ENCODE results near the gene EIF1.

The EIF1 gene

DNA sequence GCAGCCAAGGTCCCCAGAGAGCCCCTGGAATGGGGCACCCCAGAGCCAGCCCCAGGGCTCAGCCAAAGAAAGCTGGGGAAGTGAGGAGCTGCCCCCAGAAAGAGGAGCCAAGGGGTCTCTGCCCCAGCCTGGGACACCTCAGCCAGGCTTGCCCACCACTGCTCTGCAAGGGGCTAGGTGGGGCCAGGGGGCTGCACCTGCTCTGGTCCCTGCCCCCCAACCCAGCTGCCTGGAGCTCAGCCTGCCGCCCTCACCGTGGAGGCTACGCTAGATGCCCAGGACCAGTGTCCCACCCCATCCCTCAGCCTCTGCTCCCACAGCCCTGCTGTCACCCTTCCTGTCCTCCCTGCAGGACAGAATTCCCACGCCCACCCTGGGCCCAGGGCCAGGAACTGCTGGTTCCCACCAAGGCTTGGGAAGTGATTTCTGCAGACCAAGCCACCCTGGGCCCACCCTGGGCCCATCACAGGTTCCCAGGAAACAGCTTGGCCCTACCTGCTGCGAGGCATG, 36.2 kb upstream of the EIF1 start:
- no peaks in the 10 kb centered on the region for H3K36me3 Mint-ChIP-seq (ENCODE audit: low read depth)
- peaks cover 8% of the 10 kb centered on the region for H3K4me1 Mint-ChIP-seq
- H3K9me3 Mint-ChIP-seq: no peaks in the 10 kb centered on the region
- H3K4me3 Mint-ChIP-seq: no peak overlapping the region
- peaks cover 2% of the 10 kb centered on the region for H3K27me3 Mint-ChIP-seq
- H3K27ac Mint-ChIP-seq: no peak overlapping the region
- DNase-seq (no peak), ATAC-seq (no peak)

GRCh38 chr17:41653421-41653820, 35.3 kb upstream of the EIF1 start:
- peaks cover 3% of the 10 kb centered on the region for H3K4me1 Mint-ChIP-seq
- H3K9me3 Mint-ChIP-seq: no peaks in the 10 kb centered on the region
- peaks cover 2% of the 10 kb centered on the region for H3K27me3 Mint-ChIP-seq
- no peaks in the 10 kb centered on the region for H3K36me3 Mint-ChIP-seq (ENCODE audit: low read depth)
- no peak for DNase-seq
- H3K27ac Mint-ChIP-seq: no peak overlapping the region
- no peak for ATAC-seq
- H3K4me3 Mint-ChIP-seq: no peak overlapping the region

GRCh38 chr17:41653892-41654677, 34.6 kb upstream of the EIF1 start:
- DNase-seq: no peak

DNA sequence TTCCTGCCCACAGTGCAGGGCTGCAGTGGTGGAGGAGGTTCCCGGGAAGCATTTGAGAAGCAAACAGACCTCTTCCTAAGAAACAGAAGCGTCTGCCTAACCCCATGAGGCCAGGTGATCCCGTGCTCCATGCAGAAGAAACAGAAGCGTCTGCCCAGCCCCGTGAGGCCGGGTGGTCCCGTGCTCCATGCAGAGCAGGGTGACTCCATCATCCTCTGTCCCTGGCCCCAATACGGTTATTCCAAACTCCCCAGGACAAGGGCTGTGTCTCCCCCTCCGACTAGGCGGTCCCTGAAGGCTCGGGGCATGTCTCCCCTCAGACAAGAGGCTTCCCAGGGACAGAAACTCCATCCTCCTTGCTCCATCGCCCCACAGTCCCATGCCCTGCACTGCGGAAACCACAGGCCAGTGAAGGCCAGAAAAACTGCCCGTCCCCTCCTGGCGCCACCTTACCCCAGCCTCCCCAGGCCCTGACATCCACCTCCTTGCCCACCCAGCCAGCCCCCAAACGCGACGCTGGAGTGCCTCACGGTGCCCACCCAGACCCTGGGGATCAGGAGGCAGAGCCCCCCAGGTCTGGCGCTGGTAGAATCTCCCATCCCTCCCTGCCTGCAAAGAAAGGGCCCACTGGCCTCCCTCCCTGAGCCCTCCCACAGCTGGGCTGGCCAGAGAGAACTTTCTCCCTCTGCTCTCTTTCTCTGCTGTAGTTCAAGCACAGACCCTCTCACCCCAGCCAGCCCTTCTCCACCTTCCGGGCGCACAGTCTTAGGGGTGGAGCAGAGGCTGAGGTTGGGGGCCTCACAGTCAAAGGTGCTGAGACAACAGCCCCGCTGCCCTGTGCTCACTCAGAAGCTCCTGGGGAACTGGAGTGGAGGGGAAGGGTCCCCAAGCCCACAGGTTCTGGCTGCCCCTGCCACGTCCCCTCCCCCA, 33.7 kb upstream of the EIF1 start:
- no peaks in the 10 kb centered on the region for H3K9me3 Mint-ChIP-seq
- H3K4me3 Mint-ChIP-seq: no peak overlapping the region
- no peaks in the 10 kb centered on the region for H3K4me1 Mint-ChIP-seq
- DNase-seq (no peak), ATAC-seq (no peak)
- H3K36me3 Mint-ChIP-seq (ENCODE audit: low read depth): no peaks in the 10 kb centered on the region
- H3K27ac Mint-ChIP-seq: no peak overlapping the region
- H3K27me3 Mint-ChIP-seq: no peaks in the 10 kb centered on the region

More at GRCh38 chr17:41653892-41654677, 34.6 kb upstream of the EIF1 start:
- Mint-ChIP-seq H3K4me1 (no peaks in the 10 kb centered on the region), H3K4me3 (no peak overlapping the region), H3K36me3 (ENCODE audit: low read depth) (no peaks in the 10 kb centered on the region), H3K27me3 (no peaks in the 10 kb centered on the region), H3K9me3 (no peaks in the 10 kb centered on the region), H3K27ac (no peak overlapping the region)
- no peak for ATAC-seq

DNA sequence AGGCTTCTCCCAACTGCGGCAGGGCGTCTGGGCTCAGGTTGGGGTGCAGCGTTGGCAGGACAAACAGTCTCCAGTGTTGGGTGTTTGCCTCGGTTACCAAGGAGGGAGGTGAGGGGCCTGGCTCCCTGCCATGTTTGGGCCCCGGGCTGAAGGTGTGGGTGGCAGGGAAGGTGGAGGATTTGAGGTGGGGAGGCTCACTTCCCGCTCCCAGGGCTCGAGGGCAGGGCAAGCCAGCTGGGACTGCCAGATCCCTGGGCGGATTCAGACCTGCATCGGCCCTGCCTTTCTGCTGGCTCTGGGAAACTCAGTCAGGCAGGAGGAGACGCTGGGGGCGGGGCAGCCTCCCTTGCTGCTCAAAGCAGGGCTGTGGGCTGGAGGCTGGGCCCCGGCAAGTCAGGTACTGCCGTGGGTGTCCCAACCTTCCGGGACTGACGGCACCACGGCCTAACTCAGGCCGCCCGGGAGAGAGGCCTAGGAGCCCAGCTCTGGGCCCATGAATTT, 33.0 kb upstream of the EIF1 start:
- ATAC-seq: no peak
- H3K9me3 Mint-ChIP-seq: no peaks in the 10 kb centered on the region
- no peaks in the 10 kb centered on the region for H3K4me1 Mint-ChIP-seq
- no peak overlapping the region for H3K27ac Mint-ChIP-seq
- no peak for DNase-seq
- no peaks in the 10 kb centered on the region for H3K36me3 Mint-ChIP-seq (ENCODE audit: low read depth)
- H3K4me3 Mint-ChIP-seq: no peak overlapping the region
- no peaks in the 10 kb centered on the region for H3K27me3 Mint-ChIP-seq

- no peak overlapping the region for H3K4me3 Mint-ChIP-seq
- H3K27ac Mint-ChIP-seq: no peak overlapping the region
- ATAC-seq (no peak), DNase-seq (no peak)
- H3K9me3 Mint-ChIP-seq: no peaks in the 10 kb centered on the region
- no peaks in the 10 kb centered on the region for H3K4me1 Mint-ChIP-seq
- H3K27me3 Mint-ChIP-seq: no peaks in the 10 kb centered on the region
- H3K36me3 Mint-ChIP-seq (ENCODE audit: low read depth): no peaks in the 10 kb centered on the region
These were observed 32.2 kb upstream of the EIF1 start for GRCh38 chr17:41656249-41657023.

GRCh38 chr17:41657176-41657754, 31.4 kb upstream of the EIF1 start:
- H3K27me3 Mint-ChIP-seq: no peaks in the 10 kb centered on the region
- no peaks in the 10 kb centered on the region for H3K9me3 Mint-ChIP-seq
- no peaks in the 10 kb centered on the region for H3K36me3 Mint-ChIP-seq (ENCODE audit: low read depth)
- DNase-seq (no peak), ATAC-seq (no peak)
- H3K27ac Mint-ChIP-seq: no peak overlapping the region
- no peak overlapping the region for H3K4me3 Mint-ChIP-seq
- H3K4me1 Mint-ChIP-seq: no peaks in the 10 kb centered on the region

DNA sequence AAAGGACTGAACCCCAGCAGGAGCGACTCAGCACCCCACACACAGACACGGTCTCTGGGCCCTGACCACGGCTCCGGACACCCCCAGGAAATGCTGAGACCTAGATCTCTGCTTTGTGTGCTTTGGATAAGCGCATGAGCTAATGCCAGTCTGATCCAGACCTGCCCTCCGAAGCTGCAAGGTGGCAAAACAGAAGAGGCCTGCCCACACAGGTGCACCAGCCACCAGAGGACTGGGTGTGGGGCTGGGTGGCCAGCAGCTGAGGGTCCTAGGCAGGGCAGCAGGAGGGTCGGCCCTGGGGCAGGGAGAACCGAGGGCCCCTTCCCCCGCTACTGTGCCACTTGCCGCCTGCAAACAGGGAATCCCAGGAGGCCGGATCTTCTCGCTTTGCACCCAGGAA, 30.7 kb upstream of the EIF1 start:
- no peaks in the 10 kb centered on the region for H3K4me1 Mint-ChIP-seq
- H3K4me3 Mint-ChIP-seq: no peak overlapping the region
- ATAC-seq (no peak), DNase-seq (no peak)
- H3K36me3 Mint-ChIP-seq (ENCODE audit: low read depth): no peaks in the 10 kb centered on the region
- H3K9me3 Mint-ChIP-seq: no peaks in the 10 kb centered on the region
- H3K27ac Mint-ChIP-seq: no peak overlapping the region
- H3K27me3 Mint-ChIP-seq: no peaks in the 10 kb centered on the region

DNA sequence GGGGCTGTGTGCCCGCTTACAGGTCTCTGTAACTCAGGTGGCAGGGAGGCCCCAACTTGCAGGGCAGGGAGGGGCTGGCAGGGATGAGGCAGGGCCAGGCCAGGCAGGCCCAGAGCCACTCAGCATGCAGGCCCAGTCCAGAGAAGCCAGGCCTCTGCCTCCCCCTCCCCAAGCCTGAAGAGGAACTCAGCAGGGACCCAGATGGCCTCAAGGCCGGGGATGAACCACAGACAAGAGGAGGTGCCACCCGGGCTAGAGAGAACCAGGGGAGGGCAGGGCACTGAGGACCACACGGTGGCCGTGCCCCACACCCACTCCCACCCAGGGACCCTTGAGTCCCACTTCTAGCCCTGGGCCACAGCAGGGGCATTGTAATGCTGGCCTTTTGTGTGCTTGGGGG, 29.8 kb upstream of the EIF1 start:
- no peak overlapping the region for H3K27ac Mint-ChIP-seq
- peaks cover 2% of the 10 kb centered on the region for H3K27me3 Mint-ChIP-seq
- ATAC-seq: no peak

DNA sequence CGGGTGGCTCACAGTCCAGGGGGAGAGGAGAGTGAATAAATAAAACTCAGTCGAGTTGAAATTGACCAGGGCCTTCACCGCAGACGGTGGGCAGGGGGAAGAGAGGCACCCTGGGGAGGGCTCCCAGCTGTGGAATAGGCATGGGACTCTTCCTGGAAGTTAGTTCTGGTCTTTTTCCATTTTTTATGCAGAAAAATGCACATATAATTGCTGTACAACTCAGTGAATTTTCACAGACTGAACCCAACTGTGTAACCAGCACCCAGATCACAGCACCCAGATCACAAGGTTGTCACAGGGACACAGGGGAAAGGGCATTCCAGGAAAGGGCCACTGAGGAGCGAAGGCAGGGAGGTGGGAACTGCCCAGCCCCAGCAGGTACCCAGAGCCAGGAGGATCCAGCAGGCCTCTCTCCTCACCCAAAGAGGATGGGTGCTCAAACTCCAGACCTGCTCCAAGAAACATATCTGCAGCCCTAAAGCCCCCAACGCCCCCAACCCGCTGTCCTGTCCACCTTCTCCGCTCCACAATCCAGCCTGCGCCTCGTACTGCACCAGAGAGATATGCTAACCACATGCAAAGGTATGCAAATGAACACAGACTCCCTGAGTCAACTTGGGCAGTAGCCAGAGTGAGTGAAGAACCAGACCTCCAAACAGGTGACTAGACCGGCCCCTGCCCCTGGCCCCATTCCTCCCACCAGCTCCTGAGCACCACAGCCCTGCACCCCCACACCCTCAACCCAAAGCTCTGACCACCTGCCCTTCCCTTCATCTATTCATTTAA, 29.1 kb upstream of the EIF1 start:
- H3K27me3 Mint-ChIP-seq: peaks cover 2% of the 10 kb centered on the region
- H3K9me3 Mint-ChIP-seq: no peaks in the 10 kb centered on the region
- DNase-seq: no peak
- no peaks in the 10 kb centered on the region for H3K36me3 Mint-ChIP-seq (ENCODE audit: low read depth)
- no peak overlapping the region for H3K27ac Mint-ChIP-seq
- H3K4me1 Mint-ChIP-seq: no peaks in the 10 kb centered on the region
- ATAC-seq: no peak
- no peak overlapping the region for H3K4me3 Mint-ChIP-seq

More for the DNA sequence above, 29.8 kb upstream of the EIF1 start:
- Mint-ChIP-seq H3K36me3 (ENCODE audit: low read depth) (no peaks in the 10 kb centered on the region), H3K4me1 (no peaks in the 10 kb centered on the region), H3K9me3 (no peaks in the 10 kb centered on the region), H3K4me3 (no peak overlapping the region)
- no peak for DNase-seq

- no peaks in the 10 kb centered on the region for H3K36me3 Mint-ChIP-seq (ENCODE audit: low read depth)
These were observed 28.4 kb upstream of the EIF1 start for GRCh38 chr17:41660221-41660711.

GRCh38 chr17:41663451-41664171, 25.1 kb upstream of the EIF1 start:
- Mint-ChIP-seq H3K27ac (peak overlapping the region; percentile 18), H3K9me3 (no peaks in the 10 kb centered on the region), H3K4me1 (peaks cover 25% of the 10 kb centered on the region), H3K27me3 (peaks cover 2% of the 10 kb centered on the region), H3K4me3 (no peak overlapping the region), H3K36me3 (ENCODE audit: low read depth) (no peaks in the 10 kb centered on the region)
- ATAC-seq (no peak), DNase-seq (no peak)

More at GRCh38 chr17:41660221-41660711, 28.4 kb upstream of the EIF1 start:
- no peak for DNase-seq
- ATAC-seq: no peak
- no peak overlapping the region for H3K27ac Mint-ChIP-seq
- no peaks in the 10 kb centered on the region for H3K9me3 Mint-ChIP-seq
- H3K4me3 Mint-ChIP-seq: no peak overlapping the region
- peaks cover 2% of the 10 kb centered on the region for H3K4me1 Mint-ChIP-seq
- H3K27me3 Mint-ChIP-seq: peaks cover 2% of the 10 kb centered on the region

GRCh38 chr17:41664172-41664457, 24.6 kb upstream of the EIF1 start:
- peaks cover 2% of the 10 kb centered on the region for H3K27me3 Mint-ChIP-seq
- no peak overlapping the region for H3K4me3 Mint-ChIP-seq
- H3K9me3 Mint-ChIP-seq: no peaks in the 10 kb centered on the region
- peaks cover 30% of the 10 kb centered on the region for H3K4me1 Mint-ChIP-seq
- ATAC-seq (no peak), DNase-seq (no peak)
- no peak overlapping the region for H3K27ac Mint-ChIP-seq
- no peaks in the 10 kb centered on the region for H3K36me3 Mint-ChIP-seq (ENCODE audit: low read depth)

Data from activated naive CD8-positive, alpha-beta T cell treated with anti-CD3 and anti-CD28 coated beads, Interleukin-2, amount 50 U/mL, for 24 hours (primary cell).